ENCODE measurements around the gene ITIH4. TPM values are rescaled to one million over a fixed set of nuclear protein-coding genes. Genes with fewer than 3 reads are reported as not detected.

Gene ITIH4
- total and polyA plus RNA-seq, 4 donors, result 4.5 to 33.8 (median 12.0) TPM

DNA sequence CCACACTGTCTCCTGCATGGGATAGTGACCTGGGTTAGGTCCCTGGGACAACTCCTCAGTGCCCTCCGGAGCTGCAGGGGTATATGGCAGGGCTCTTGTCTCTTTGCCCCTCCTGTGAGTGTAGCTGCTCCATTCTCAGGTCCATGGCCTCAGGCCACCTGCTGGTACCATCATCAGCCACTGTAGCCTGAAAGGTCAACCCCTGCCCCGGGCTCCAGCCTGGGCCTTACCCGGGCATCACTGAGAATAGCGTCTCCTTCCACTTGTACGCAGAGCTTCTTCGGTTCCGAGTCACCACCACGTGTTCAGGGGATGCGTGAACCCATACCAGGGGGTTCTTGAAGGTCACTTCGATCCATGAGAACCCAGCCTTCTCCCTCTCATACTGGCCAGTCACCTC, 13.8 kb downstream of the ITIH4 start:
- Histone ChIP-seq H3K4me3 (no peak overlapping the region), H3K9ac (ENCODE audit: insufficient read depth in 1 of 2, low read length in 2 of 2) (no peak overlapping the region), H3K27ac (ENCODE audit: low read depth in 1 of 2, low read length in 1 of 2) (no peak overlapping the region), H3K27me3 (ENCODE audit: control insufficient read depth in 3 of 3, insufficient read depth in 3 of 3, low read length in 2 of 3) (no peaks in the 10 kb centered on the region), H3K9me3 (ENCODE audit: control insufficient read depth in 4 of 4, insufficient read depth in 3 of 4, low read length in 3 of 4) (no peaks in the 10 kb centered on the region), H3K4me1 (ENCODE audit: control insufficient read depth in 5 of 5, insufficient read depth in 5 of 5, low read length in 5 of 5) (no peaks in the 10 kb centered on the region), H3K36me3 (ENCODE audit: control insufficient read depth in 4 of 4, insufficient read depth in 4 of 4, low read length in 4 of 4) (no peaks in the 10 kb centered on the region)
- TF ChIP-seq CTCF (IDR thresholded peaks at IDR 0.05; ENCODE audit: control extremely low read depth, extremely low read depth), result no peak
- ATAC-seq (ENCODE audit: insufficient read depth, low FRiP score) (no peak), DNase-seq (no peak)
- WGBS, 2 donors, result 93 to 97% methylated on average over 10 of the region's 10 CpGs

DNA sequence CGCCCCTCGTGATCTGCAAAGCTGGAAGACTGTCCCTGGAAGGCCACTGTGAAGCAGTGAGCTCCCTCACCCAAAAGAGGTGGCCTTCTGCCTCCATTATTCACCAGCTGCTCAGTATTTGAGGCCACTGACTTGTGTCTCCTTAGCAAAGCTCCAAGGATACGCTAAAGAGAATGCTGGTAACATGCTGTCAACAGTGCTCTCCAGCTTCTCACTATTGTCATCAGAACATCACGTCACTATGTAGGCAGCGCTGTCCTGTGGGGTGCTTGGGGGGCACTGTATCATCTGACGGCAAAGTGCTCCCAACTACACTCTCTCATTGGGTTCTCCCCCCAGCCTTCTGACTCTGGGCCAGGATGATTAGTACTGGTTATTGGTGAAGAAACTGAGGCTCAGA, 14.3 kb downstream of the ITIH4 start:
- 90 to 93% methylated on average over 6 of the region's 6 CpGs for WGBS, 2 donors
- H3K27ac ChIP-seq (ENCODE audit: low read depth in 1 of 2, low read length in 1 of 2), result no peak overlapping the region
- TF ChIP-seq CTCF (IDR thresholded peaks at IDR 0.05; ENCODE audit: control extremely low read depth, extremely low read depth), result no peak

DNA sequence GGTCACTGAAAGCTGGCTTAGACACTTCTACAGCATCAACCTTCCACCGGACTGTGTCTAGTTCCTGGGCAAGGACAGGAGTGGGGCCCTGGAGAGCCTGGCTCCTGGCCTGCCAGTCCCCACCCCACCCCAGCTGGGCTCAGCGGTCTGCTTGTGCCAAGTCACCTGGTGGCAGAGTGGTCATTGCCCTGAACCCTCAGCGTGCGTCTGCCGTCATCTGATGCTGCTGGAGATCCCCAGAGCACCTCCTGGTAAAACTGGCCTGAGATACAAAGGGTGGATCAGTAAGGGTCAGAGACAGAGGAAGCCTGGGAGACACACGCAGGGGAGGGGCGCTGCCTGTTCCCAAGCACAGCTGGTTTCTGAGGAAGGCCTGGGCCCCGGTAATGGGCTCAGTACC, 16.7 kb downstream of the ITIH4 start:
- H3K27ac ChIP-seq (ENCODE audit: low read depth in 1 of 2, low read length in 1 of 2), result no peak overlapping the region
- no peak overlapping the region for H3K4me3 ChIP-seq
- no peaks in the 10 kb centered on the region for H3K36me3 ChIP-seq (ENCODE audit: control insufficient read depth in 4 of 4, insufficient read depth in 4 of 4, low read length in 4 of 4)
- WGBS, 2 donors, result 82 to 90% methylated on average over 8 of the region's 8 CpGs
- no peaks in the 10 kb centered on the region for H3K9me3 ChIP-seq (ENCODE audit: control insufficient read depth in 4 of 4, insufficient read depth in 3 of 4, low read length in 3 of 4)
- no peak for DNase-seq
- no peak for ATAC-seq (ENCODE audit: insufficient read depth, low FRiP score)
- no peak overlapping the region for H3K9ac ChIP-seq (ENCODE audit: insufficient read depth in 1 of 2, low read length in 2 of 2)
- no peaks in the 10 kb centered on the region for H3K4me1 ChIP-seq (ENCODE audit: control insufficient read depth in 5 of 5, insufficient read depth in 5 of 5, low read length in 5 of 5)
- H3K27me3 ChIP-seq (ENCODE audit: control insufficient read depth in 3 of 3, insufficient read depth in 3 of 3, low read length in 2 of 3), result no peaks in the 10 kb centered on the region
- no peak for TF ChIP-seq CTCF (IDR thresholded peaks at IDR 0.05; ENCODE audit: control extremely low read depth, extremely low read depth)

More for the DNA sequence above, 14.3 kb downstream of the ITIH4 start:
- no peak overlapping the region for H3K4me3 ChIP-seq
- no peaks in the 10 kb centered on the region for H3K4me1 ChIP-seq (ENCODE audit: control insufficient read depth in 5 of 5, insufficient read depth in 5 of 5, low read length in 5 of 5)
- no peaks in the 10 kb centered on the region for H3K36me3 ChIP-seq (ENCODE audit: control insufficient read depth in 4 of 4, insufficient read depth in 4 of 4, low read length in 4 of 4)
- no peaks in the 10 kb centered on the region for H3K27me3 ChIP-seq (ENCODE audit: control insufficient read depth in 3 of 3, insufficient read depth in 3 of 3, low read length in 2 of 3)
- H3K9ac ChIP-seq (ENCODE audit: insufficient read depth in 1 of 2, low read length in 2 of 2), result no peak overlapping the region
- DNase-seq (no peak), ATAC-seq (ENCODE audit: insufficient read depth, low FRiP score) (no peak)
- no peaks in the 10 kb centered on the region for H3K9me3 ChIP-seq (ENCODE audit: control insufficient read depth in 4 of 4, insufficient read depth in 3 of 4, low read length in 3 of 4)

GRCh38 chr3:52811452-52812011, 18.9 kb downstream of the ITIH4 start:
- Histone ChIP-seq H3K4me1 (ENCODE audit: control insufficient read depth in 5 of 5, insufficient read depth in 5 of 5, low read length in 5 of 5) (no peaks in the 10 kb centered on the region), H3K9me3 (ENCODE audit: control insufficient read depth in 4 of 4, insufficient read depth in 3 of 4, low read length in 3 of 4) (no peaks in the 10 kb centered on the region), H3K36me3 (ENCODE audit: control insufficient read depth in 4 of 4, insufficient read depth in 4 of 4, low read length in 4 of 4) (no peaks in the 10 kb centered on the region), H3K27ac (ENCODE audit: low read depth in 1 of 2, low read length in 1 of 2) (no peak overlapping the region), H3K4me3 (no peak overlapping the region), H3K27me3 (ENCODE audit: control insufficient read depth in 3 of 3, insufficient read depth in 3 of 3, low read length in 2 of 3) (no peaks in the 10 kb centered on the region), H3K9ac (ENCODE audit: insufficient read depth in 1 of 2, low read length in 2 of 2) (no peak overlapping the region)
- no peak for TF ChIP-seq CTCF (IDR thresholded peaks at IDR 0.05; ENCODE audit: control extremely low read depth, extremely low read depth)
- no peak for DNase-seq
- 84 to 87% methylated on average over 7 of the region's 7 CpGs for WGBS, 2 donors
- ATAC-seq (ENCODE audit: insufficient read depth, low FRiP score), result no peak

Measured in lung (tissue), 12 donors.